ENCODE results near the gene THSD7A. TPM values are rescaled to one million over a fixed set of nuclear protein-coding genes. Genes with fewer than 3 reads are reported as not detected.

Gene THSD7A
- total RNA-seq = 1 to 10 TPM; 4.0 to 6.9 (median 4.4) TPM

DNA sequence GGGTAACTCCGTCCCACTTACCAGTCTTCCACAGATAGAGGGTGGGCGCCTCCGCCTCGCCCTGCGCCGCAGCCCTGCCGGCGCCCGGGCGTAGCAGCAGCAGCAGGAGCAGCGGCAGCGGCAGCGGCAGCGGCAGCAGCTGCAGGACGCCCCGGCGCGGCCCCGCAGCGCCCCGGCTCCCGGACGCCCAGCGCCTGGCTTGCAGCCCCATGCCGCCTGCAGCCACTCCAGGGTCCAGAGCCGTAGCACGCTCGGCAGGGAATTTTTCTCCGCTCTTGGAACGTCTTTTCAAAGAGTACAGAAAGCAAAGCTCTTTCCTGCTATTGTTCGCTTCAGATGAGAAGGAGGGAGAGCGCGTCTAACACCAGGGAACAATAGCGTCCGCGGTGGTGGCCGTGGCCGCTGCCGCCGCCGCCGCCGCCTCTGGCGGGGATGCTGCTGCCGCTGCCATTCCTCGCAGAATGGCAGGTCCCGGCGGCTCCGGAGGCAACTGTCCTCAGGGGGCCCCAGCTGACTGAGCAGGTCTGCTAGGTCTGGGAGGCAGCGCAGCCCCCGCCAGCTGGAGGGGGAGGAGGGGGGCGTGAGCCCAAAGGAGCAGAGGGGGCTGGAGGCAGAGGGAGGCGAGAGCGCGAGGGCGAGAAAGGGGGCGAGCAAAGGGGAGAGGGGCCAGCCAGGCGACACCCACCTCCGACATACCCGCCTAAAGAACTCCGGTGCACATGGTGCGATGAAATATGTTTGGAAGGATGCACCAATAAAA lies at the start of gene THSD7A:
Gene THSD7A (minus strand): TSS at position 463 of the 760 bp plus-strand sequence. CDS start 252 bp downstream, at position 211.
- Histone ChIP-seq H3K27ac (peak within 1 kb of the TSS; percentile 45 to 49), H3K4me1 (peaks cover 0 to 3% of the 10 kb centered on the region in 2 donors), H3K36me3 (no peaks in the 10 kb centered on the region), H3K4me3 (peak within 1 kb of the TSS; percentile 48 to 65 (median 55)), H3K27me3 (peaks cover 0 to 13% of the 10 kb centered on the region in 2 donors), H3K9me3 (no peaks in the 10 kb centered on the region)
- TF ChIP-seq POLR2AphosphoS5 (IDR thresholded peaks at IDR 0.05) (no peak), POLR2A (IDR thresholded peaks at IDR 0.05) (no peak)
- TF ChIP-seq, protein P1, sequence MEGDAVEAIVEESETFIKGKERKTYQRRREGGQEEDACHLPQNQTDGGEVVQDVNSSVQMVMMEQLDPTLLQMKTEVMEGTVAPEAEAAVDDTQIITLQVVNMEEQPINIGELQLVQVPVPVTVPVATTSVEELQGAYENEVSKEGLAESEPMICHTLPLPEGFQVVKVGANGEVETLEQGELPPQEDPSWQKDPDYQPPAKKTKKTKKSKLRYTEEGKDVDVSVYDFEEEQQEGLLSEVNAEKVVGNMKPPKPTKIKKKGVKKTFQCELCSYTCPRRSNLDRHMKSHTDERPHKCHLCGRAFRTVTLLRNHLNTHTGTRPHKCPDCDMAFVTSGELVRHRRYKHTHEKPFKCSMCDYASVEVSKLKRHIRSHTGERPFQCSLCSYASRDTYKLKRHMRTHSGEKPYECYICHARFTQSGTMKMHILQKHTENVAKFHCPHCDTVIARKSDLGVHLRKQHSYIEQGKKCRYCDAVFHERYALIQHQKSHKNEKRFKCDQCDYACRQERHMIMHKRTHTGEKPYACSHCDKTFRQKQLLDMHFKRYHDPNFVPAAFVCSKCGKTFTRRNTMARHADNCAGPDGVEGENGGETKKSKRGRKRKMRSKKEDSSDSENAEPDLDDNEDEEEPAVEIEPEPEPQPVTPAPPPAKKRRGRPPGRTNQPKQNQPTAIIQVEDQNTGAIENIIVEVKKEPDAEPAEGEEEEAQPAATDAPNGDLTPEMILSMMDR (IDR thresholded peaks at IDR 0.05) = peak in 1 of 3 donors; percentile 17
- intact Hi-C loops (cut with DNase I; ENCODE audit: low total_unique reads) = no loop called here
- DNase-seq (ENCODE audit: low spot score in 2 of 2) = peak in 1 of 2 donors; percentile 50

- no peaks in the 10 kb centered on the region for H3K36me3 ChIP-seq
- H3K27ac ChIP-seq = no peak overlapping the region
- H3K27me3 ChIP-seq = no peaks in the 10 kb centered on the region
- H3K4me3 ChIP-seq = no peak overlapping the region
- no peaks in the 10 kb centered on the region for H3K4me1 ChIP-seq
- peaks cover 0 to 4% of the 10 kb centered on the region in 2 donors for H3K9me3 ChIP-seq
- intact Hi-C loops (cut with DNase I; ENCODE audit: low total_unique reads) = no loop called here
- no peak for DNase-seq (ENCODE audit: low spot score in 2 of 2)
- no peak for TF ChIP-seq POLR2A (IDR thresholded peaks at IDR 0.05)
- TF ChIP-seq, protein P1 (IDR thresholded peaks at IDR 0.05) = no peak
- no peak for TF ChIP-seq POLR2AphosphoS5 (IDR thresholded peaks at IDR 0.05)
These were observed 49.7 kb upstream of the THSD7A start for GRCh38 chr7:11881680-11882079.

DNA sequence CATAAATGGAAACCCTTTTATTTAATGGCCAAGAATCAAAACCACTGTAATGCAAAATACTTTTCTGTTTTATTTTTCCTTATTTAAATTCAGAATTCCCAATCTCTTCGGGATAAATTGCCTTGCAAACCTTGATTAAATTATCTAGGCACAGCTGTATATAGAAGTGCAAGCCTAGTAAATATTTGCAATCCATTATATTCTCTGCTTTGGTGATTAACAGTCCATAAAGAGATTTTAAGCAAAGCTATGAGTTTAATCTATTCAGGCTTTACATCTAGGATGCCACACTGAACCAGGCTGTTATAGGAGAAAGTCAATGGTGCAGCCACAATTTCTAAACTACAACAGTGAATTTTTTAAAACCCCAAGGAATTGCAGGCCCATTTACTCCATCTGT lies 43.6 kb upstream of the THSD7A start:
- Histone ChIP-seq H3K27ac (no peak overlapping the region), H3K36me3 (no peaks in the 10 kb centered on the region), H3K4me1 (no peaks in the 10 kb centered on the region), H3K9me3 (no peaks in the 10 kb centered on the region), H3K4me3 (no peak overlapping the region), H3K27me3 (no peaks in the 10 kb centered on the region)
- intact Hi-C loops (cut with DNase I; ENCODE audit: low total_unique reads) = no loop called here
- TF ChIP-seq POLR2AphosphoS5 (IDR thresholded peaks at IDR 0.05) (no peak), POLR2A (IDR thresholded peaks at IDR 0.05) (no peak)
- TF ChIP-seq, protein P1 (IDR thresholded peaks at IDR 0.05) = no peak
- DNase-seq (ENCODE audit: low spot score in 2 of 2) = no peak

DNA sequence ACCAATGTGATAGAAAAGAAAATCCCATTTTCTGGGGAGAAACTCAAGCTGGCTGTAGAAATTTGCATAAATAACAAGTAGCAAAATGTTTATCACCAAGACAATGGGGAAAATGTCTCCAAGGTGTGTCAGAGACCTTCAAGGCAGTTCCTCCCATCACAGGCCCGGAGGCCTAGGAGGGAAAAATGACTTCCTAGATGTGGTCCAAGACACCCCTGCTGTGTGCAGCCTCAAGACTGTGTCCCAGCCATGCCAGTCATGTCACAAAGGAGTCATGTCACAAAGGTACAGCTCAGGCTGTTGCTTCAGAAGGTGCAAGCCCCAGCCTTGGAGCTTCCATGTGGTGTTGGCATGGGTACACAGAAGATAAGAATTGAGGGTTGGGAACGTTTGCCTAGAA lies 33.7 kb upstream of the THSD7A start:
- Histone ChIP-seq H3K27ac (no peak overlapping the region), H3K4me1 (no peaks in the 10 kb centered on the region), H3K4me3 (no peak overlapping the region), H3K9me3 (peaks cover 7 to 18% of the 10 kb centered on the region in 2 donors), H3K36me3 (no peaks in the 10 kb centered on the region), H3K27me3 (no peaks in the 10 kb centered on the region)
- no peak for DNase-seq (ENCODE audit: low spot score in 2 of 2)
- TF ChIP-seq POLR2AphosphoS5 (IDR thresholded peaks at IDR 0.05) = no peak
- intact Hi-C loops (cut with DNase I; ENCODE audit: low total_unique reads) = no loop called here

GRCh38 chr7:11858622-11859302 lies 26.8 kb upstream of the THSD7A start:
- no peak for TF ChIP-seq POLR2A (IDR thresholded peaks at IDR 0.05)
- TF ChIP-seq POLR2AphosphoS5 (IDR thresholded peaks at IDR 0.05) = no peak
- TF ChIP-seq, protein P1 (IDR thresholded peaks at IDR 0.05) = no peak

More at GRCh38 chr7:11858622-11859302, 26.8 kb upstream of the THSD7A start:
- H3K27ac ChIP-seq = no peak overlapping the region
- intact Hi-C loops (cut with DNase I; ENCODE audit: low total_unique reads) = no loop called here
- no peak for DNase-seq (ENCODE audit: low spot score in 2 of 2)
- no peaks in the 10 kb centered on the region for H3K27me3 ChIP-seq
- no peaks in the 10 kb centered on the region for H3K36me3 ChIP-seq
- H3K9me3 ChIP-seq = no peaks in the 10 kb centered on the region
- no peak overlapping the region for H3K4me3 ChIP-seq
- H3K4me1 ChIP-seq = no peaks in the 10 kb centered on the region

Measured in breast epithelium (tissue), 4 donors.